ENCODE measurements around the gene PACS1.
"Not testable (repeated sequence)": the region's sequence is repeated elsewhere in the genome, so short reads cannot be mapped to it uniquely, and the experiment has no call there.

PACS1 gene

GRCh38 chr11:66069715-66070603 lies at the start of gene PACS1:
Gene PACS1 (plus strand): TSS chr11:66070272. CDS start chr11:66070487, 215 bp downstream.
- peak; percentile 59 for DNase-seq (ENCODE audit: low spot score)

GRCh38 chr11:66020618-66021357 lies 49.3 kb upstream of the PACS1 start:
- DNase-seq (ENCODE audit: low spot score) = peak; percentile 62

- peak; percentile 76 for DNase-seq (ENCODE audit: low spot score)
Measured at GRCh38 chr11:66022401-66023185, 47.5 kb upstream of the PACS1 start.

GRCh38 chr11:66023186-66023440 lies 47.0 kb upstream of the PACS1 start:
- not testable (repeated sequence) for DNase-seq (ENCODE audit: low spot score)

DNA sequence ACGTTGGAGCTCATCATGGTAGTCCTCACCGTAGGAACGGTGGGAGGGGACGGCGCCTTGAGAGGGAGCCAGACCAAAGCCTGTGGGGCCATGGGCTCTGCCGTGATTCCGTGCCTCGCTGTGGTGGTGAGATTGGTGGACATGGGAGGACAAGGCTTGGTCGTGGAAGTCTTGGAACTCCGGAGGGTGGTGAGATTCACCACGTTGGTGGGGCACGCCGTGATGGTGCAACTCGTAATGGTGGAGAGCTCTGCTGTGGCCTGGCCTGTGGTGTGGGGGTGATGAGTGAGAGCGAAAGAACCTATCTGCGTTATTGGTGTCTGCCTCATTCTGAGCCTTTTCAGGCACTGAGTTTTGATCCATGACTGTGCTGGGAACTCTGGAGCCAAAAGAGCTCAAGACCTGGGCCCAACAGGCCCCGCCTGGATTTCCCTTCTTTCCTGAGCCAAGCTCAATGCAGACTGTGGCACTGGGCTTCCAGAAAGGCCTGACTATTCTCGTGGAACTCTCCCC lies 44.0 kb upstream of the PACS1 start, which contains the start of gene CATSPER1:
TSS of gene CATSPER1 (minus strand) at position 463 of the 513 bp plus-strand sequence. CDS start at position 363, 100 bp downstream.
- DNase-seq (ENCODE audit: low spot score) = no peak

GRCh38 chr11:66032957-66033735 lies 36.9 kb upstream of the PACS1 start:
- no peak for DNase-seq (ENCODE audit: low spot score)

DNA sequence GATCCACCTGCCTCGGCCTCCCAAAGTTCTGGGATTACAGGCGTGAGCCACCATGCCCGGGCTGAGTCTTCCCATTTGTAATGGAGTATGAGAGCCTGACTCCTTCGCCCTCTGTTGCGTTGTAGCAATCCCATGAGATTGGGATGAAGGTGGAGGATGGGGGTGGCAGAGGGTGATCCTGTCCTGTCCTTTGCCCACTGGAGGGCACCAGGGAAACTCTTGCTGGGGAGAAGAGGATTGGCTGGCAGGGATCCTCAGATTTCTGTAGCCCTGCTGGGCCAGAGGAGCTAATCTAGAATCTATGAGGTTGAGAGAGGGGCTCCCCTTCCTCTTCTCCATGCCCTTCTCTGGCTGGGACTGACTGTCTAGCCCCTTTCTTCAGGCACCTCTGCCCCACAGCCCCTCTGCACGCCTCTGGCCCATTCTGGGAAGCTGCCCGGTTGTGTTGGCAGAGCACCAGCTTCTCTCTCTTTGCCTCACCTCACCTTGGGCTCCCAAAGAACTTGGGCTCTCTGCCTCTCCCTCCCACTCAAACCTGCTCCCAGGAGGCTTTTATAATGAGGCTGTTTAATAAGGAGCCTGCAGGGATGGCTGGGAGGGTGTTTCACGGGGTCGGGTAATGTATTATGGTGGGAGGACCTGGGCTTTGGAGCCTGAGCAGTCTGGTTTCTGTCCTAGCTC lies 34.3 kb upstream of the PACS1 start:
- no peak for DNase-seq (ENCODE audit: low spot score)

GRCh38 chr11:66036334-66036710 lies 33.8 kb upstream of the PACS1 start:
- no peak for DNase-seq (ENCODE audit: low spot score)

GRCh38 chr11:66037327-66037726 lies 32.7 kb upstream of the PACS1 start:
- no peak for DNase-seq (ENCODE audit: low spot score)

GRCh38 chr11:66039765-66040164 lies 30.3 kb upstream of the PACS1 start:
- no peak for DNase-seq (ENCODE audit: low spot score)

- DNase-seq (ENCODE audit: low spot score) = no peak
Measured at GRCh38 chr11:66042227-66042995, 27.7 kb upstream of the PACS1 start.

- DNase-seq (ENCODE audit: low spot score) = no peak
Measured at GRCh38 chr11:66042996-66043906, 26.8 kb upstream of the PACS1 start.

DNA sequence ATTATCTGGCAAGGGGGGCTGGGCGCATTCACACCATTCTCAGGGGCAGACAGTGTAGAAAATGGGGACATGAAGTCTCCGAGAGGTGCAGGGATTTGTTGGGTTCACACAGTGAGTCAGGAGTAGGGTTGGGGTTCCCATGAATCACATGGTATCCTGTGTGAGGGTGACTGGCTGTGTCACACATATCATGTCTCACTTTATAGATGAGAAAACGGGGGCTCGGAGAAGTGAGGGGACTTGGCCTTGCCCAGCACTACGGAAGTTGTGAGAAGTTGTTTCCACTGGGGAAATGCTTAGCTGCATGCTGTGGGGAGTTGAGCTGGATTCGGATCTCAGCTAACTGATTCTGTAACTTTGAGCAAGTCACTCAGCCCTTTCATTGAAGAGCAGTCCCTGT lies 25.3 kb upstream of the PACS1 start:
- no peak for DNase-seq (ENCODE audit: low spot score)

- DNase-seq (ENCODE audit: low spot score) = peak; percentile 77
Measured at GRCh38 chr11:66045177-66045639, 24.9 kb upstream of the PACS1 start.

DNA sequence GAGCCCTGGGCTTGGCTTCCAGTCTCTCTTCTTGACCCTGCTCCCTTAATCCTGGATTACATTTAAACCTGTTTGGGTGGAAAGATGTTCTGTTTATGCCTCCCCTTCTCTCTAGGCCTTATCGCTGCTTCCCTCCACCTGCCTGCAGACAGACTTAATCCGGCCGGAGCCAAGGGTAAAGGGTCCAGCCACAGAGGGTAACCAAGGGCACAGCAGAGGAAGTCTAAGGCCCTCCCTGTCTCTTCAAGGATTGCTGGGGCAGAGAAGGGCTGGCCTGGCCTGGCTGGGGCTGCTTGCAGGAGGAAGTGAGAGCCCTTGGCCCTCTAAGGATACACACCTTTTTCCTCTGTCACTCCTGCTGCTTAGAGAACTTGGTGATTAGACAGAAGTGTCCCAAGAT lies 23.2 kb upstream of the PACS1 start:
- DNase-seq (ENCODE audit: low spot score) = no peak

DNA sequence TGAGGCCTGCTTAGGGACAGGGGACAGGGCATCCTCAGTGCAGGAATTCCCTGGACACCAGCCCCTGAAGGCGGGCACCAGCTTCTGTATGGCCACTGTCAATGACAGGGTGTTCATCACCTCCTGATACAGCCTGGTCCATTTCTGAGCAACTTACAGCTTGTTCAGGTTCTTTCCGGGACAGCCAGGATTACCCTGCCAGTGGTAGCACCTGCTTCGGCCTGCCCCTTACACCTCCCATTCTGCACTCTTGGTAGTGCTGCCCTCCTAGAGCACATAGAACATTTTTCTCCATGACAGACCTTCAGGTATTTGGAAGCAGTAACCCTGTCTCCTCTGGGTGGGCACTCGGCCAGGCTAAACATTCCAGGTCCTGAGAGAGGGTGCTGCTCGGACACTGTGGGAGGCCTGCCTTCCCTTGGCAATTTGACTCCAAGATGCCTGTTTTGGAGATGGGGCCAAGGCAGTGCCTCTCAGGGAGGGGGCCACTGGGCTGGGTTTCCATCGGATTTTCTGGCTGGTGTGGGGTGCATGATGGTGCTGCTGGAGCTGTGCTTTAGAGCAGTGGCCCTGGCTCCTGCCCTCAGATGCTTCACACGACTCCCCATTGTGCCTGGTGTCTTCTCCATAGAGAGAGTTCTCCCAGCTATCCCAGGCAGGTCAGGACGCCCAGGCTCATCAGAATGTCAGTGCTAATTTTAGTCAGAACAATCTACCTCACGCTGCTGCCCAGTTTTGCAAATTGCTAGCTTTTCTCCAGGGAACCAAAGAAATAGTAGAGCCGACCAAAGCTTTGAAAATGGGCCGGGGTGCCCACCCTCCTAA lies 22.3 kb upstream of the PACS1 start:
- DNase-seq (ENCODE audit: low spot score) = no peak

GRCh38 chr11:66048547-66049323 lies 21.3 kb upstream of the PACS1 start, which contains the start of gene GAL3ST3:
Gene GAL3ST3 (minus strand): TSS chr11:66049161. CDS start chr11:66045415, 3,746 bp downstream.
- DNase-seq (ENCODE audit: low spot score) = no peak

Data from LoVo (cell line).